NCI-H2196 treated with DMSO at 0.1 percent for 48 hours (cell line): ENCODE measurements around the gene SEZ6L.

ENCODE experiments used
- DNase-seq: peaks from one replicate; lab custom pipeline; 2025; ENCODE audit not compliant: unreplicated experiment; lab: John Stamatoyannopoulos, UW

SEZ6L gene

DNA sequence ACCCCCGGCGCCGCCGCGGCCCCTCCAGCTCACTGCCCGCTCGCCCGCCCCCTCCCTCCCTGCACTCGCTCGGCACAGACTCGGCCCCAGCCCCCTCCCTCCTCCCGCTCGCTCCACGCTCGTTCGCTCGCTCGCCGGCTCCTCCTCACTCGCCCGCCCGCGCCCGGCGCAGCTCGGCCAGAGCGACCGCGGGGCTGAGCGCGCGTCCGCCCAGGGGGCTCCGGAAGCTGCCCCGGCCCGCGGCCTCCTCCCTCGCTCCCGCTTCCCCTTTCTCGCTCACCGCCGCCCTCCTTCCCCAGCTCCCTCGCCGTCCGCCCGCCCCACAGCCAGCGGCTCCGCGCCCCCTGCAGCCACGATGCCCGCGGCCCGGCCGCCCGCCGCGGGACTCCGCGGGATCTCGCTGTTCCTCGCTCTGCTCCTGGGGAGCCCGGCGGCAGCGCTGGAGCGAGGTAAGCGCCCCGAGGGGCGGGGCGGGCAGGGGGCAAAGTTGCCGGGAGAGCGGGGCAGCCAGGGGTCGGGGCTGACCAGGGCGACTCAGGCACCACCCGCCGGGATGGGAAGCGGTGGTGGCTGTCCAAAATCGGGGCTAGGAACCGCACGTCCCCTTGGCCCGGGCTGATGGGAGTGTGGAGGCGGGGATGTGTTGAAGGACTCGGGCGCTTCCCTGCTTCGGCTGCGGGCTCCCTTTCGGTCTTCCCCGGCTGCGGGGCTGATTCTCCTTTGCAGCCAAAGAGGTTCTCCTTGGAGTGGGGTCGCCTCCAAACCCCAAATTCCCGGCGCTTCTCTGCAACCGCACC is at the start of gene SEZ6L:
Gene SEZ6L (plus strand): TSS at position 148 of the 797 bp plus-strand sequence. CDS start 208 bp downstream, at position 356.
- no peak for DNase-seq

DNA sequence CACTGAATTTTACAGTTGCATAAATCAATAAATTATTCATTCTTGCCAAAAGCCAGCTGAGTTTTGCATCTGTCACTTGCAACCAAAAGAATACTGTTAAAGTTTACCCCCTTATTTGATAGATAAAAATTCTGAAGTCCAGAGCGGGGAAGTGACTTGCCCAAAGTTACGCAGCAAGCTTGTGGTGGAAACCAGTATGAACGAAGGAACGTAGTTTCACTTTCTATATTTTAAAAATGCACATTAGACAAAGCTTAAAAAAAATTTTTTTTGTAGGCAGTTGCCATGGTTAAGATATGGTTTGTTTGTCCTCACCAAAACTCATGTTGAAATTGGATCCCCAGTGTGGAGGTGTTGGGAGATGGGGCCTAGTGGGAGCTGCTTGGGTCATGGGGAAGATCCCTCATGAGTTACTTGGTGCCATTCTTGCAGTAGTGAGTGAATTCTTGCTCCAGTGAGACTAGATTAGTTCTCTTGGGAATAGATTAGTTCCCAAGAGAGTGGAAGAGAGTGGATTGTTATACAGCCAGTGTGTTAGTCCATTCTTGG is 46.3 kb upstream of the SEZ6L start:
- DNase-seq = no peak

DNA sequence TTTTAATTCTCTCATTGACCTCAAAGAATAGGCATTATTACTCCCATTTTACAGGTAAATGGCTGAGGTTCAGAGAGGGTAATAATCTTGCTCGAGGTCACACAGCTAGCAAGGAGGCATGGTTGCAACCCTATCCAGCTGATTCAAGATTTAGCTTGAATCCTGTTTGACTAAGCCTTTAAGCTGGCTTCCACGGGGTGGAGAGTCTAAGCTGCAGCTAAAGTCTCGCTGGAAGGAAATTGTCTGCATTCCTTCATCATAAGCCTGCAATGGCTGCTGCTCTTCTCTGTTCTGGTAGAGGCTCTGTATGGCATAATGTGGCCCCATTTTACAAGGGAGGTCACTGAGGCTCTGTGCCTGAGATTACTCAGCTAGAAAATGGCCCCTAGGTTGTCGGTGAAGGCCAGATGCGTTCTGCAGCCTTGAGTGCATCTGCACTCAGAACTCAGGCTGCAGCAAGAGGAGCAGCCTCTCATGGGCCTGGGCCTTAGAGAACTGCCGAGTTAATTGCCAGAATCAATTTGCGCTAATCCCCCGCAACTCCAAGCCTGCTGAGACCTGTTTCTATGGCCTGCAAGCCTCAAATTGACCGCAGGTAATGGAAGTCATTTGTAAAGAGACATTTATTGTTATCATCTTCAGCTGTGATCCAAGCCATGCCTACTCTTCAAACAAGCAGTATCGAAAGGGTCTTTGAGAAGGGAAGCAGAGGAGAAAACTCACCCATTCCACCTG is 44.1 kb upstream of the SEZ6L start:
- DNase-seq = no peak

DNA sequence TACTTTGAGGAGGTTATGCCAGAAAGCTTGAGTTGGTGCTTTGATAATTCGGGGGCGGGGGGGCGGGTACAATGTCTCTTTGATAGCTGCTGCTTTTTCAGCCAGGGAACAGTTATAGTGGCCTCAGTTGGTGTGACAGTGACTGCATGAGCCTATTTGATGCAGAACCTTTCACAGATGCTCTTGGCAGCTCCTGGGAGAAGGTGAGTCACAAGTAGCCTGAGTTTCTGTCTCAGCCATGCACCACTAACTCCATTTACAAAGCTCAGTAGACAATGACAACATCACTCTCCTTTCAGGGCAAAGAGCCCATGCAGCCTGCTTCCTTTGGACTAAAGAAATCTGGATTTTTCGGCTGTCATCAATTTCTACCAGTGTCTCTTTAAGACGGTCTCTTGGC is 42.1 kb upstream of the SEZ6L start:
- no peak for DNase-seq

DNA sequence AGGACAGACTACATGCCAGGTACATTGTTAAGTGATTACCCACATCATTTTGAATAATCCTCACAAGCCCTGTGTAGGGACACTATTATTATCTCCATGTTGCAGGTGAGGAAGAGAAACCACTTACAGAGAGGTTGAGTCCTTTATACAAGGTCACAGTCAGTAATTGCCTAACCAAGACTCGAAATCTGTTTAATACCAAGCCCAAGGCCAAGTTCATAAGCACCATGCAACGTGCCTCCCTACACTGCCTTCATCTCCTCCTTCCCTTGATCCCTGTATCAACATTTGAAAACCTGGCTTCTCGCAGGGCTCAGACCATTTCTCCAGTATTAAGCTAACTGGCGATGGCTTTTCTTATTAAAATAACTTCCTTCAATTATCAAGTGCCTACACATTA is 41.7 kb upstream of the SEZ6L start:
- no peak for DNase-seq

DNA sequence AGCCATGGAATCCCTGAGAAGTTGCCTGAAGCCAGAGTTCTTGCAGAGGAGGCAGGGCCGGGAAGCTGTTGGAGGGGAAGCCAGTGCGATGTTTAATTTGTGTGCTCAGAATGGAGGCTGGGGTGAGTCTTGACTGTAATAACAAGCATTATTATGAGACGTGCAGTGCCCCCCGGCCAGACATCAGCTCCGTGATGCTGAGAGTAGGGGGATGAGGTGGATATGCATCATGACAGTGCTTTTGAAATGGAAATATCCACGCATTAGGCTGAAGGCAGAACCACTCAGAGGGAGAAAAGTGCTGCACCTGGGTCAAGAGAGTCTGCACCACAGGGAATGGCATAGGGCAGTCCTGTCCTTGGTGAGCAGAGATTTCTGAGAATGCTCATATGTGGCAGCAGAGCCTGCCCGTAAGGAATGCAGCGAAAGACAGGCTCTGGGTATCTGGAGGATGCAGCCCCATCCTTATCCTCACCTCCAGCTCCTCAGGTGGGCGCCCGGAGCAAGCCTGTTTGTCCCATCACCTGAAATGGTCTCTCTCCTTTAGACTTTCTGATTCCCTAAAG is 37.6 kb upstream of the SEZ6L start:
- DNase-seq = no peak

DNA sequence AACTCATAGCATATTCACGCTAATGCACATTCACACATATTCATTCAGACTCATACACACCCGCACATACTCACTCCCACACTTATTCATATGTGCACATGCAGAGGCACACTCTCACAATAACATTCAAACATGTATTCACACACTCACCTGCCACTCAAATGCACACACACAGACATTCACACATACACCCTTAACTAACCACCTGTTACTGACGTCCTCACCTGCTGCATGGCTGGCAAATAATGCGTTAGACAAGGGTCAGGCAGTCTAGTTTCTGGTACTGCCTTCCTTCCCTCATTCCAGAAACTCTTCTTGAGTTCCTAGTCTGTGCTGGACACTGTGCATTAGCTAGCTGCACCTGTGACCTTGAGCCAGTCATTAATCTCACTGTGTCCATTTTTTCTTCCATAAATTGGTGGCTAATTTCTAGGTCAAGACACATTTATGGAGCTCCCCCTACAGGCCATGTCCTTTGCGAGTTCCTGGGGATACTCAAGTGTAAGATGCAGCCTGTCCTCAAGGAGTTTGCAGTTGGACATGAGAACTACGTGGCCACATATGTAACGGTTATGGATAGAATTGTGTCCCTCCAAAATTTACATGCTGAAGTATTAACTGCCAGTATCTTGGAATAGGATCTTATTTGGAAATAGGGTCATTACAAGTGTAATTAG is 34.5 kb upstream of the SEZ6L start:
- no peak for DNase-seq

DNA sequence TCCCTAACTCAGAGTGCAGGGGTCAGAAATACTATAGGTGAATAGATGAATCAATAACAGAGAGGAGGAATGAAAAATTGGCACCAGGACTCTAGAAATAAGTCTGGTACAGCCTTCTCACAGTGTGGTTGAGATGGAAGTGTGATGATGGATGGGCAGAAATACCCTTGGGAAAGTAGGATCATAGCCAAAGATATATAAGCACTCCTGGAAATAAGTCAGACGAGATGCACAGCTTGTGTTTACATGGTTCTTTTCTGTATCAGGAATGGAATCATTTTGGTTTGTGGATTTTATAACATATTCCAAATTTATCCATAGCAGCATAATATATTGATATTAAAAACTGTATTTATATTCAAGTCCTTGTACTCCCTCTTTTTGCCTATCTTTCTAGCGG is 33.5 kb upstream of the SEZ6L start:
- DNase-seq = no peak

DNA sequence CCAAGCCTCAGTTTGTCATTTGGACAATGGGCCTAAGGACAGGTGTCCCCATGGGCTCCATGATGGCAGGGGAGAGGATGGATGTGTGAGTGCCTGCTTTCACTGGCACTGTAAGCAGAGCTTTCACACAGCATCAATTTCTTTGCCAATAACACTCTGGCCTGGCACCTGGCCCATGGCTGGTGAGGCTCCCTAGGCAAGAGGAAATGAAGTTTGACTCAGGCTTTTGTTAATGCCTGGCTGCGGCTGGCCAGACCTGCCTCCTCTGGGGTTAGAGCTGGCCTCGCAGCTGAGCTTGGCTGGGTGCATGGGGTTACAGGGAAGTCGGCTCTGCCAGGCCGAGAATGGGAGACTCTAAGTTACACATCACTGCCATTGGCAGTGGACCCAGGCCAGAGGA is 30.0 kb upstream of the SEZ6L start:
- DNase-seq = peak; percentile 64

DNA sequence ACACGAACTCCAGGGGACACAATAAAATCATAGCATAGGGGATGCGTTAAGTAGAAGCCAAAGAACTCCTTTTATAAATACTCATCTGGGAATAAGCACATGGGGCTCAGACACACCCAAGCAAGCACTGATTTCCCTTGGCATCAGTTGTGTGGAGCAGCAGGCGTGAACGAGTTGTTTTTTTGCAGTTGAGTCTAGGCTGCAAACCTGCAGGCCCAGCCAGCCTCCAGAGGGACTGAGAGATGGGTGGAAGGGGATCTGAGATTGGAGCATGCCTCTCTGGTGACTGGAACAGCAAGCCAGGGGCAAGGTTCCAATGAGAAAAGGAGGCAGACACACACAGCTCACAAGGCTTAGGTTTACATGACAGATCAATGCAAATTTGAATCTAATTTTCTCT is 27.4 kb upstream of the SEZ6L start:
- DNase-seq = no peak

DNA sequence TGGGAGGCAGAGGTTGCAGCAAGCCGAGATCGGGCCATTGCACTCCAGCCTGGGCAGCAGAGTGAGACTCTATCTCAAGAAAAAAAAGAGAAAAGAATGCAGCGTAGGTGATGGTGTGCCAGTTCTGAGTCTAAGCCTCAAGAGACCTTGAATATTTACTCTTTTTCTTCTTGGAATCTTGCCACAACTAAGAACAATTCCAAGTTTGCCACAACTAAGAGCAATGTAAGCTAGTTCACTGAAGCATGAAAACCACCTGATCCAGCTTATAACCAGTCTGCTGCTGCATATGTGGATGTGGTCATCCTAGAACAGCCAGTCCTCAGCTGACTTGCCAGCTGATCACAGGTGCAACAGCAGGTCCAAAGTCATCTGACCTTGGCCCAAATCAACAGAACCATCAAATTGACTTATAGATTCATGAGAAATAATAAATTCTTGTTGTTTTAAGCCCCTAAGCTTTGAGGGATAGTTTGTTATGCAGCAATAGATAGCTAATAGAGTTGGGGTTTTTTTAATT is 25.4 kb upstream of the SEZ6L start:
- no peak for DNase-seq

DNA sequence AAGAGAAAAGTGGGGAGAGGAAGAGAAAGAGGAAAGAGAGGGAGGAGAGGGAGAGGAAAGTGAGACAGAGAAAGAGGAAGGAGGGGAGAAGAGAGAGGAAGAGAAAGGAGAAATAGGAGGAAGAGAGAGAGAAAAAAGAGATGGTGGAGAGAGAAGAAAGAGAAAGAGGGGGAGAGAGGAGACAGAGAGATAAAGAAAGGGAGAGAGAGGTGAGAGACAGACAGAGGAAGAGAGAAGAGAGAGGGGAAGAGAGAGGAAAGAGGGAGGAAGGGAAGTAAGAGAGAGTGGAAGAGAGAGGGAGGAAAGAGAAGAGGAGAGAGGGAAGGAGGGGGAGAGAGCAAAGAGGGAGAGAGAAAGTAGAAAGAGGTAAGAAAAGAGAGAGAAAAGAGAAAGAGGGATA is 9.4 kb upstream of the SEZ6L start:
- no peak for DNase-seq

DNA sequence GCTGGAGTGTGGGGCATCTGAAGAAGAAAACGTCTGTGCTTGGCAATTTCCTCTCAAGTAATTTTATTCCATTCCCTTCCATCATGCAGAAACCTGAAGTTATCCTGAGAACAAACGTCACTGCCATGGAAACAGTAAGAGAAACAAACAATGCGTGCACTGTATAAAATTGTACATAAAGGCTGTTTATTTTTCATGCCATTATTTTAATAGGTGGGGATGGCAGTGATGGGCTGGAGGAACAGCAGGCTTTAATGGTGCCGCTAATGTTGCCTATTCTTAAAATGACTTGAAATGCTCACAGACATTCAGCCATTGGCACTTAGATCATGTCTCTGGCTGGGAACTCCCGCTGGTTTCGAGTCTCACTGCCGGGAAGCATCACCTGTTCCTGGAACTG is 7.5 kb upstream of the SEZ6L start:
- no peak for DNase-seq

DNA sequence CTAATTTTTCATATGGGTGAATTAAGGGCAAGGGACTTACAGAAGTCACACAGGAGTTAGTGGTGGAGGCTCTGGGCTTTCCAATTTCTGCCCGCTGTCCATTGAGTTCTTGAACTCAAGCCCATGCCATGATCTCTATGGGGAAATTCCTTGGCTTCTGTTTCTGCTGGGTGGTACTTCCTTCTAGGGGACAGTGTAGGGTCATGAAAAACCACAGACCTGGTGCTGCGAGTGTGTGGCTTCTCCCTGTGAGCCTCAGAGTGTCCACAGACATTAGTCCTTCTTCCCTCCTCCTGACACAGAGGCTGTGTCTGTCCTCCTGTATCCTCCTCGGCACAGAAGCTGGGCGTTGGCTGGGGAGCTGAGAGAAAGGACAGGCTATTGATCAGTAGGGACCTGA is 6.3 kb upstream of the SEZ6L start:
- DNase-seq = no peak

DNA sequence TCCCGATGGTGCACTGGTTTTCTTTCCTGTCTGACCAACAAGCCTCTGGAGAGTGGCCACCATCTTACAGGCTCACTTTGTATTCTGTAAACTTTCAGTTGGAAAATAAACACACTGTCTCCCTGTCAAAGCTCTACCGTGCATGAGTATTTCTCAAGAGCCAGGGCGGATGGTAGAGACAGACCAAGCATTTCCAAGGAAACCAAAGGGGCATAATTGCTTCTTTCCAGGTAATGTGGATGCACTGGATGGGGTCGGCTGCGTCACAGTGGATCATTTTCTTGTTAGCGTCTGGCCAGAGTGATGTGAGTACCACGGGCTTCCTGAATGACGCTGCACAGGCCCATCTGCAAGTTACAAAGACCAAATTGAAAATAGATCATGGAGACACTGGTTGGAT is 5.1 kb upstream of the SEZ6L start:
- no peak for DNase-seq

DNA sequence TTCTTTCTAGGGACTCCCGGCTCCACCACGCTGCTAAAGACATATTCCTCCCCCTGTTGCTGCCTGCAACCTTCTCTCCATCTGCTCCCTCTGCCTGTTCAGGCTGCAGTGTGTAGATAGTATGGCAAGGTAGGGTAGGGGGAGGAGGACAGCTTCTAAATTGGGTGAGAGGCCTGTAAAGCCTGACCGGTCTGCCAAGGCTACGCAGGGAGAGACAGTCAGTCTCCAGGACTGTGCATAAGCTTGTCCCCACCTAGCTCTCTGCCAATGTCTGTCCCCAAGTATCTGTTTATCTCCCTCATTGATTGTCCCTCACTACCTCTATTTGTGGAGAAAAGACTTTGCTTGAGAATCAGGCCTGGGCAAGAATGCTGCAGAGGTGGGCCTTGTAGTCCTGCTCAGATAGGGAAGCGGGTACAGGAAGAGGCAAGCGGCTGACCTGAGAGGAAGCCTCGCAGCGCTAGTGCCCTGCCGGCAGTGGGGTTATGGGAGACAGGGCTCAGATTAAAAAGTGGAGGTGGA is 871 bp upstream of the SEZ6L start:
- no peak for DNase-seq

DNA sequence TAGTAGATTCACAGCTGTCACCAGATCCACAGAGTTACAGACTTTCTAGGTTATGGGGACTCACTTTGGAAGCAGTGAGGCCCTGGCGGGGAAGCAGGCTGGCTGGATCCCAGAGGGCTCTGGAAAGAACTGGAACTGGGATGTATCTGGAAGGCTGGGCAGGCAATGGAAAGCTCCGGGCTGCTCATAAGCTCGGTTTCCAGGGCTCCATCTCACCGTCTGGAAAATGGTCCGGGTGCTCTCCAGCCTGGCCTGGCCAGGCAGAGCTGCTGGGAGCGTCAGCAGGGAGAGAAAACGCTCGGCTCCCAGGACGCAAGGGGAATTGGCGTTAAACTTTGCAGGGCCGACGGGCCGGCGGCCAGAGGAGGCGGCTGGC is 335 bp upstream of the SEZ6L start:
- DNase-seq = no peak

DNA sequence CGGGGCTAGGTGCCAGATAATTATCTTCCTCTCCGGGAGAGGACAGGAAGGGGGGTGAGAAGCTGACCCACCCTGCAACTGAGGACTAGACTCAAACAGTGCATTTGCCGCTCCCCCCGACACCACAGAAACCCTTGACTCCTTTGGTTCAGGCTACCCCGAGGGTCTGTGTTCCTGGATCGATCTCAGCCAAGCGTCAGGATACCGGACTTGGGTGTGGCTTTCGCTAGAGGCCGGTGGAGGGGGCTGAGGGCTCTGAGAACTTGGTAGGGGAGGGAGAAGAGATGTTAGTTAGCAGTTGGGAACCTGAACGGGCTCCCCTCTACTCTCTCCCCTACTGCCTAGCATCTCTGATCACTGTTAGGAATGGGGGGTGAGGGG is 840 bp downstream of the SEZ6L start:
- no peak for DNase-seq

DNA sequence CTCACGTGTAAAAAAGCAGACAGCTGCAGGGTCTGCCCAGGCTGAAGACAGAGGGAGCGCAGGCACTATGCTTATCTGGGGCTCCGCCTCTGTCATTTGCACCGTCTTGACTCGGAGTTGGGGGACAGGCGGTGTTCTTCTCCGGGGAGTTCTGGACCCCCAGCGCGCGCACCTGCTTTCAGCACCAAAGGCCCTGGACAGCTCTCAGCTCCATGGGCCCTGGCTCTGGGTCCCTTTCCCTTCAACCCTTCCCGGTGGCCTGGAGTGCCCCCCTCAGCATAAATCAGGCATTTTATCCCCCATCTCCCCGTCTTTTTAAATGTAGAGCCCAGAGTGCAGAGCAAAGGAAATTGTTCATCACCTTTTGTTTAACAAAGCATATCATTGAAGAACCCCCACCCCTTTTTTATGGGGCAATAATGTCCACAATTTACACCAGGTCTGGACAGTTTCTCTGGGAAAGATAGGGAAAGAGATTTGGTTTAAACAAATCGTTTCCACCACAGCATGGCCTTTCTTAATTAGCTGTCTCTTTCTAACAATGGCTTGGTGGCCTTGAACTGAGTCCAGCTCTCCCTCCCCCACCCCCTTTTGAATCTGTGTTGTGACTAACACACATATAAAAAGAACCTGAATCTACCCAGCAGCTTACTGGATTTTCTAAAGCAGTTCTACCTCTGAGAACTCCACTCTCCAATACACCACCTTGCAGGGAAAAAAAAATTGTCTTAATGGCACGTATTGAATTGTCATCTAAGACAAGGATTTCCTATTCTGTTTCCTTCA is 1.7 kb downstream of the SEZ6L start:
- DNase-seq = peak; percentile 1

DNA sequence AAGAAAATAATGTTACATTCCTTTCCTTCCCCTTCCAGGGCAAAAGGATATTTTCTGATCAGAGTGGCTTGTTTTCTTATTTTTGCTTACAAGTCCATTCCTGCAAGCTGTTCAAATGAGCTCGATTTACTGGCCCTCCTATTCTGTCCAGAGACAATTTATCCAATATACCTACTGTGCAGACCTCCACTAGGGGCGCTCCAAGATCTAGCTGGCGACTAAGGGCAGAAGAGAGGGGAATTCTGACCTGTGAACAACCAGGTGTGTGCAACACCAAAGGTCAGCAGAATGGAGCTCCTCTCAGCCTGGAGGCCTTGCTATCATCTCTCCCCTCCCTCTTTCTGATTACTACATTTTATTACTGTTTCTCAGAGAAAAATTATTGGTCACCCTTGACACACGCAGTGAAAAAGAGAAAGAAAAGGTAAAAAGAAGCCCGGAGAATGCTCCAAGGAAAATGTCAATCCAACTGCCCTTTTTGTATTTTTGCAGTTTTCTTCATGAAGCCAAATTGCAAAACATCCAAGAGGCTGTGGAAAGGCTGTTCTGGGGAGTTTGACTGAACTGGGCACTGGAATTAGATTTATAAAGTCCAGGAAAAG is 3.2 kb downstream of the SEZ6L start:
- peak; percentile 51 for DNase-seq
